SK-N-MC (cell line): ENCODE data around the gene BDKRB1.

ENCODE experiments used
- DNase-seq: peaks from one replicate; pipeline ENCODE4 v3.0.0-alpha.2; 2011; ENCODE audit warnings: low read depth, low spot score
- H3K27ac ChIP-seq: fragments of 200-600 bp; sonication (generic); 2 replicates; pipeline ENCODE4 v1.5.1; 2016; ENCODE audit warnings: mixed run types
- H3K36me3 ChIP-seq: fragments of 200-600 bp; sonication (generic); 2 replicates; pipeline ENCODE4 v1.6.1; 2017; ENCODE audit warnings: antibody characterized with exemption, low read length, mixed read lengths; ENCODE audit not compliant: insufficient read depth
- H3K4me3 ChIP-seq: fragments of 200-600 bp; sonication (generic); 2 replicates; pipeline ENCODE4 v1.5.1; 2016
- H3K9ac ChIP-seq: fragments of 200-600 bp; sonication (generic); 2 replicates; pipeline ENCODE4 v1.8.0; 2017; ENCODE audit warnings: mixed run types, mixed read lengths; ENCODE audit not compliant: insufficient read length
- H3K9me3 ChIP-seq: fragments of 200-600 bp; sonication (generic); 2 replicates; pipeline ENCODE4 v1.6.1; 2017; ENCODE audit warnings: low read depth, mild to moderate bottlenecking, antibody characterized with exemption, low read length, moderate library complexity, mixed read lengths
- EZH2 ChIP-seq: fragments of 200-600 bp; sonication (generic); IDR thresholded peaks from one replicate; pipeline ENCODE4 v1.6.1; 2017; ENCODE audit warnings: antibody characterized with exemption
- FOXP2 ChIP-seq: optimal IDR thresholded peaks from 2 replicates; pipeline ENCODE3; 2011; ENCODE audit warnings: mild to moderate bottlenecking, moderate library complexity; ENCODE audit not compliant: insufficient read depth; ENCODE audit errors: extremely low read length, control extremely low read depth
- POLR2AphosphoS5 ChIP-seq: IDR thresholded peaks from 2 replicates; pipeline ENCODE4 v1.6.1; 2012; ENCODE audit warnings: mild to moderate bottlenecking, low read depth, low read length, borderline replicate concordance

The BDKRB1 gene

GRCh38 chr14:96260341-96260821 is 4.4 kb downstream of the BDKRB1 start:
- TF ChIP-seq FOXP2 (no peak), POLR2AphosphoS5 (no peak), EZH2 (no peak)
- no peak overlapping the region for H3K9ac ChIP-seq
- no peaks in the 10 kb centered on the region for H3K36me3 ChIP-seq
- DNase-seq = no peak
- H3K9me3 ChIP-seq = peaks cover 3% of the 10 kb centered on the region; the same call in 1 of the 2 replicates
- no peak overlapping the region for H3K4me3 ChIP-seq
- H3K27ac ChIP-seq = no peak overlapping the region

GRCh38 chr14:96261053-96261452 is 5.0 kb downstream of the BDKRB1 start:
- Histone ChIP-seq H3K27ac (no peak overlapping the region), H3K9ac (no peak overlapping the region)
- no peak for DNase-seq

DNA sequence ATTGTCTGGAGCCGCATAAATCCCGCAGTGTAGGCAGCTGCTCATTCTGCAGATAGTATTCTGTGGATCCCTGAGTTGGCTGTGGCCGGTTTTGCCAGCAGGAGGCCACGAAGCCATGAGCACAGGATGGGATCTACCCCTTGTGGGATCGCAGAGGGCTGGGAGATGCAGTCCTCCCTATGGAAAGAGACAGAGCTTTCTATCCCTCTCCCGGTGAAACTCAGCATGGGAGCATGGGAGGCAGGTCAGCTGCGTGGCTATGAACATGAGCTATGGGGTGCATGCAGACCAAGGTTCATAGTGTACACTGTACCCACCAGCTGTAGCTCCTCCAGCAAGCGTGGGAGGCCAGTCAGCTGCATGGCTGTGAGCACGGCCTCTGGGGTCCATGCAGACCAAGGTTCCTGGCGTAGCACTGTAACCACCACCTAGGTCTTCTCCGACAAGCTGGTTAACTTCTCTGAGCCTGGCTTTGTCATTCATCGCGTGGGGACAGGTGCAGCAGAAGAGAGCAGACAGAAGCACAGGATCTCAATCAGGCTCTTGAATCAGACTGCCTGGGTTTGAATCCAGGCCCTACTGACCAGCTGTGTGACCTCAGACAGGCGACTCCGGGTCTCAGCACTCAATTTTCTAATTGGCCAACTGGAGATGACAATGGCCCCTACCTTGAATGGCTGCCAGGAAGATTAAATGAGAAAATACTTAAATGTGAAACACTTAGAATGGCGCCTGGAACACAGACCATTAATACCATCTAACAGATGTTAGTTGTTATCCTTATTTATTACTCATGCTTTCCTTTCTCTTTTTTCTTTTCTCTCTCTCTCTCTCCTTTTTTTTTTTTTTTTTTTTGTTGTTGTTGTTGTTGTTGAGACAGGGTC is 6.0 kb downstream of the BDKRB1 start:
- Histone ChIP-seq H3K4me3 (no peak overlapping the region), H3K9me3 (peaks cover 3% of the 10 kb centered on the region; the same call in 1 of the 2 replicates), H3K9ac (no peak overlapping the region), H3K27ac (no peak overlapping the region), H3K36me3 (no peaks in the 10 kb centered on the region)
- DNase-seq = no peak
- TF ChIP-seq POLR2AphosphoS5 (no peak), EZH2 (no peak), FOXP2 (no peak)

More at GRCh38 chr14:96261053-96261452, 5.0 kb downstream of the BDKRB1 start:
- no peak overlapping the region for H3K4me3 ChIP-seq
- no peak for TF ChIP-seq EZH2
- TF ChIP-seq POLR2AphosphoS5 = no peak
- no peak for TF ChIP-seq FOXP2
- H3K36me3 ChIP-seq = no peaks in the 10 kb centered on the region
- peaks cover 3% of the 10 kb centered on the region; the same call in 1 of the 2 replicates for H3K9me3 ChIP-seq

GRCh38 chr14:96263347-96264199 is 7.6 kb downstream of the BDKRB1 start:
- H3K4me3 ChIP-seq = no peak overlapping the region
- peaks cover 3% of the 10 kb centered on the region; the same call in 1 of the 2 replicates for H3K9me3 ChIP-seq
- no peak overlapping the region for H3K9ac ChIP-seq
- H3K27ac ChIP-seq = no peak overlapping the region
- TF ChIP-seq FOXP2 = no peak
- TF ChIP-seq POLR2AphosphoS5 = no peak
- TF ChIP-seq EZH2 = no peak
- DNase-seq = no peak
- no peaks in the 10 kb centered on the region for H3K36me3 ChIP-seq

DNA sequence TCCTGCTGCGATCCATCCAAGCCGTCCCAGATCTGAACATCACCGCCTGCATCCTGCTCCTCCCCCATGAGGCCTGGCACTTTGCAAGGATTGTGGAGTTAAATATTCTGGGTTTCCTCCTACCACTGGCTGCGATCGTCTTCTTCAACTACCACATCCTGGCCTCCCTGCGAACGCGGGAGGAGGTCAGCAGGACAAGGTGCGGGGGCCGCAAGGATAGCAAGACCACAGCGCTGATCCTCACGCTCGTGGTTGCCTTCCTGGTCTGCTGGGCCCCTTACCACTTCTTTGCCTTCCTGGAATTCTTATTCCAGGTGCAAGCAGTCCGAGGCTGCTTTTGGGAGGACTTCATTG is 8.2 kb downstream of the BDKRB1 start:
- DNase-seq = no peak
- Histone ChIP-seq H3K9me3 (no peaks in the 10 kb centered on the region), H3K4me3 (no peak overlapping the region), H3K36me3 (no peaks in the 10 kb centered on the region), H3K9ac (no peak overlapping the region), H3K27ac (no peak overlapping the region)
- TF ChIP-seq EZH2 (no peak), POLR2AphosphoS5 (no peak), FOXP2 (no peak)

- Histone ChIP-seq H3K4me3 (no peak overlapping the region), H3K27ac (no peak overlapping the region), H3K36me3 (no peaks in the 10 kb centered on the region), H3K9ac (no peak overlapping the region), H3K9me3 (no peaks in the 10 kb centered on the region)
- DNase-seq = no peak
- no peak for TF ChIP-seq EZH2
- TF ChIP-seq FOXP2 = no peak
- TF ChIP-seq POLR2AphosphoS5 = no peak
Observed at GRCh38 chr14:96264853-96265252, 8.8 kb downstream of the BDKRB1 start.

- no peaks in the 10 kb centered on the region for H3K36me3 ChIP-seq
- TF ChIP-seq EZH2 = no peak
- TF ChIP-seq POLR2AphosphoS5 = no peak
- DNase-seq = no peak
Observed at GRCh38 chr14:96265383-96266095, 9.5 kb downstream of the BDKRB1 start.

DNA sequence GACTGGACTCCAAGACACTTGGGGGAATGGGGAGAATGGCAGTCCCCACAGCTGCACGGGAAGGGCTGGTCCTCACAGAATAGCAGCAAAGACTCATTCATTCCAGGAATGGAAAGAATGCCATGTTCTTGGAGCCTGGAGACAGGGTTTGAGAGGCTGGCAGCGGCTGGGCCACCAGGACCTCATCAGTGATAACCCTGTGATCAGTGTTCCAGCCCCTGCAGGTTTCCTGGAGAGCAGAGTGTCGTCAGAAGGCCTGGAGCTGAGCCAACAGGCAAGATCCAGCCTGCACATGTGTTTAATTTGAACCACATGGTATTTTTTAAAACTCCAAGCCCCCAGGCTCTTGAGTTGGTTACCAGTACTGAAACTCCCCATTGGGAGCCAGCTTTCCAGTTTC is 11.3 kb downstream of the BDKRB1 start:
- Histone ChIP-seq H3K36me3 (no peaks in the 10 kb centered on the region), H3K9me3 (no peaks in the 10 kb centered on the region), H3K4me3 (no peak overlapping the region), H3K9ac (no peak overlapping the region), H3K27ac (no peak overlapping the region)
- TF ChIP-seq FOXP2 (no peak), POLR2AphosphoS5 (peak; percentile 25; the same call in 1 of the 2 replicates), EZH2 (no peak)
- DNase-seq = peak; percentile 87

More at GRCh38 chr14:96265383-96266095, 9.5 kb downstream of the BDKRB1 start:
- H3K4me3 ChIP-seq = no peak overlapping the region
- H3K27ac ChIP-seq = no peak overlapping the region
- no peak overlapping the region for H3K9ac ChIP-seq
- no peaks in the 10 kb centered on the region for H3K9me3 ChIP-seq
